ENCODE measurements around the gene LYRM1. TPM values are rescaled to one million over a fixed set of nuclear protein-coding genes. Genes with fewer than 3 reads are reported as not detected.

The LYRM1 gene
- total RNA-seq, 4 donors from 2014 or later, result 30.6 to 67.3 (median 39.4) TPM

- peak; percentile 39 to 47 for DNase-seq (ENCODE audit: low spot score in 2 of 2)
- Histone ChIP-seq H3K9me3 (no peaks in the 10 kb centered on the region), H3K27ac (peak overlapping the region in 2 of 4 donors; percentile 18 to 20), H3K4me1 (peaks cover 0 to 39% (median 11%) of the 10 kb centered on the region in 4 donors), H3K36me3 (peaks cover 0 to 25% (median 0%) of the 10 kb centered on the region in 3 donors), H3K4me3 (no peak overlapping the region), H3K27me3 (no peaks in the 10 kb centered on the region)
- peak in 1 of 2 donors; percentile 37 for TF ChIP-seq EP300 (IDR thresholded peaks at IDR 0.05)
- no peak for TF ChIP-seq POLR2A (IDR thresholded peaks at IDR 0.05)
- TF ChIP-seq, protein P1, sequence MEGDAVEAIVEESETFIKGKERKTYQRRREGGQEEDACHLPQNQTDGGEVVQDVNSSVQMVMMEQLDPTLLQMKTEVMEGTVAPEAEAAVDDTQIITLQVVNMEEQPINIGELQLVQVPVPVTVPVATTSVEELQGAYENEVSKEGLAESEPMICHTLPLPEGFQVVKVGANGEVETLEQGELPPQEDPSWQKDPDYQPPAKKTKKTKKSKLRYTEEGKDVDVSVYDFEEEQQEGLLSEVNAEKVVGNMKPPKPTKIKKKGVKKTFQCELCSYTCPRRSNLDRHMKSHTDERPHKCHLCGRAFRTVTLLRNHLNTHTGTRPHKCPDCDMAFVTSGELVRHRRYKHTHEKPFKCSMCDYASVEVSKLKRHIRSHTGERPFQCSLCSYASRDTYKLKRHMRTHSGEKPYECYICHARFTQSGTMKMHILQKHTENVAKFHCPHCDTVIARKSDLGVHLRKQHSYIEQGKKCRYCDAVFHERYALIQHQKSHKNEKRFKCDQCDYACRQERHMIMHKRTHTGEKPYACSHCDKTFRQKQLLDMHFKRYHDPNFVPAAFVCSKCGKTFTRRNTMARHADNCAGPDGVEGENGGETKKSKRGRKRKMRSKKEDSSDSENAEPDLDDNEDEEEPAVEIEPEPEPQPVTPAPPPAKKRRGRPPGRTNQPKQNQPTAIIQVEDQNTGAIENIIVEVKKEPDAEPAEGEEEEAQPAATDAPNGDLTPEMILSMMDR (IDR thresholded peaks at IDR 0.05), result no peak
- 54 to 55% methylated on average over 4 of the region's 4 CpGs for WGBS, 2 donors
These were observed 18.1 kb downstream of the LYRM1 start for GRCh38 chr16:20918486-20919239.

GRCh38 chr16:20920091-20920490, 19.5 kb downstream of the LYRM1 start:
- H3K4me1 ChIP-seq, result peaks cover 0 to 28% (median 11%) of the 10 kb centered on the region in 4 donors
- peak overlapping the region in 1 of 4 donors; percentile 51 for H3K27ac ChIP-seq
- DNase-seq (ENCODE audit: low spot score in 2 of 2), result no peak
- no peaks in the 10 kb centered on the region for H3K9me3 ChIP-seq
- H3K27me3 ChIP-seq, result no peaks in the 10 kb centered on the region
- TF ChIP-seq, protein P1 (IDR thresholded peaks at IDR 0.05), result no peak
- TF ChIP-seq EP300 (IDR thresholded peaks at IDR 0.05), result peak in 1 of 2 donors; percentile 46
- WGBS, 2 donors, result 62 to 78% methylated on average over 5 of the region's 5 CpGs
- no peak overlapping the region for H3K4me3 ChIP-seq
- peaks cover 0 to 40% (median 0%) of the 10 kb centered on the region in 3 donors for H3K36me3 ChIP-seq

DNA sequence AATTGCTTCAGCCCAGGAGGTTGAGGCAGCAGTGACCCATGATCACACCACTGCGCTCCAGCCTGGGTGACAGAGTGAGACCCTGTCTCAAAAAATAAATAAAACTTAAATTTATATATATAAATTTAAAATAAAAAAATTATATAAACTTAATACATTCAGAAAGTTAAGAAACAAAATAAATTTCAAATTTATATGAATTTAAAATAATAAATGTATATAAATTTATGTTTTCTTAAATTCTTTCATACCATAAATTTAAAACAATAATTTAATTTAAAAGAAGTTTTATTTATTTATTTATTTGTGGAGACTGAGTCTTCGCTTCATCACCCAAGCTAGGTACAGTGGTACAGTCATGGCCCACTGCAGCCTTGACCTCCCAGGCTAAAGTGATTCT, 20.2 kb downstream of the LYRM1 start:
- Histone ChIP-seq H3K27ac (peak overlapping the region in 1 of 4 donors; percentile 51), H3K36me3 (peaks cover 0 to 45% (median 0%) of the 10 kb centered on the region in 3 donors), H3K4me1 (peaks cover 0 to 26% (median 11%) of the 10 kb centered on the region in 4 donors), H3K27me3 (no peaks in the 10 kb centered on the region), H3K4me3 (no peak overlapping the region), H3K9me3 (no peaks in the 10 kb centered on the region)
- 98 to 100% methylated on average over 2 of the region's 2 CpGs for WGBS, 2 donors
- DNase-seq (ENCODE audit: low spot score in 2 of 2), result no peak
- TF ChIP-seq EP300 (IDR thresholded peaks at IDR 0.05), result no peak
- no peak for TF ChIP-seq POLR2A (IDR thresholded peaks at IDR 0.05)
- TF ChIP-seq, protein P1 (IDR thresholded peaks at IDR 0.05), result no peak

GRCh38 chr16:20923876-20924275, 23.3 kb downstream of the LYRM1 start:
- H3K9me3 ChIP-seq, result no peaks in the 10 kb centered on the region
- no peak overlapping the region for H3K4me3 ChIP-seq
- DNase-seq (ENCODE audit: low spot score in 2 of 2), result no peak
- 73 to 74% methylated on average over 3 of the region's 3 CpGs for WGBS, 2 donors
- no peak overlapping the region for H3K27ac ChIP-seq
- no peak for TF ChIP-seq EP300 (IDR thresholded peaks at IDR 0.05)
- no peak for TF ChIP-seq POLR2A (IDR thresholded peaks at IDR 0.05)
- TF ChIP-seq, protein P1 (IDR thresholded peaks at IDR 0.05), result no peak
- H3K27me3 ChIP-seq, result no peaks in the 10 kb centered on the region
- peaks cover 0 to 12% (median 4%) of the 10 kb centered on the region in 4 donors for H3K4me1 ChIP-seq
- peaks cover 0 to 44% (median 0%) of the 10 kb centered on the region in 3 donors for H3K36me3 ChIP-seq

DNA sequence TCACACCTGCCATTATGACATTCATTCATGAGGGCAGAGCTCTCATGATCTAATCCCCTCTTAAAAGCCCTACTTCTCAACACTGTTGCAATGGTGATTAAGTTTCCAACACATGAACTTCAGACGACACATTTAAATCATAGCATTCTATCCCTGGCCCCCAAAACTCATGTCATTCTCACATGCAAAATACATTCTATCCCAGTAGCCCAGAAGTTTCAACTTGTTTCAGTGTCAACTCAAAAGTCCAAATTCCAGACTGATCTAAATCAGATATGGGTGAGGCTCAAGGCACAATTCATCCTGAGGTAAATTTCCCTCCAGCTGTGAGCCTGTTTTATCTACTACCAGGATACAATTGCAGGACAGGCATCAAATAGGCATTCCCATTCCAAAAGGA, 25.2 kb downstream of the LYRM1 start:
- no peak overlapping the region for H3K4me3 ChIP-seq
- TF ChIP-seq, protein P1 (IDR thresholded peaks at IDR 0.05), result no peak
- TF ChIP-seq EP300 (IDR thresholded peaks at IDR 0.05), result no peak
- no peak for TF ChIP-seq POLR2A (IDR thresholded peaks at IDR 0.05)
- no peak for DNase-seq (ENCODE audit: low spot score in 2 of 2)
- H3K36me3 ChIP-seq, result peaks cover 0 to 44% (median 0%) of the 10 kb centered on the region in 3 donors
- no peaks in the 10 kb centered on the region for H3K9me3 ChIP-seq
- no peak overlapping the region for H3K27ac ChIP-seq
- 82 to 94% methylated on average over 1 of the region's 1 CpG for WGBS, 2 donors
- peaks cover 0 to 4% (median 2%) of the 10 kb centered on the region in 4 donors for H3K4me1 ChIP-seq
- no peaks in the 10 kb centered on the region for H3K27me3 ChIP-seq

All from tibial nerve (tissue), 4 donors.